GM19467 (cell line): ENCODE results near the gene SRSF10.
"Not testable (repeated sequence)": the region's sequence is repeated elsewhere in the genome, so short reads cannot be mapped to it uniquely, and the experiment has no call there.

Source experiments
- ATAC-seq: cut with Tn5 transposase; IDR thresholded peaks from one replicate; pipeline ENCODE4 v1.9.1; 2021; ENCODE audit warnings: mild to moderate bottlenecking, moderate library complexity; ENCODE audit not compliant: unreplicated experiment

Gene SRSF10

DNA sequence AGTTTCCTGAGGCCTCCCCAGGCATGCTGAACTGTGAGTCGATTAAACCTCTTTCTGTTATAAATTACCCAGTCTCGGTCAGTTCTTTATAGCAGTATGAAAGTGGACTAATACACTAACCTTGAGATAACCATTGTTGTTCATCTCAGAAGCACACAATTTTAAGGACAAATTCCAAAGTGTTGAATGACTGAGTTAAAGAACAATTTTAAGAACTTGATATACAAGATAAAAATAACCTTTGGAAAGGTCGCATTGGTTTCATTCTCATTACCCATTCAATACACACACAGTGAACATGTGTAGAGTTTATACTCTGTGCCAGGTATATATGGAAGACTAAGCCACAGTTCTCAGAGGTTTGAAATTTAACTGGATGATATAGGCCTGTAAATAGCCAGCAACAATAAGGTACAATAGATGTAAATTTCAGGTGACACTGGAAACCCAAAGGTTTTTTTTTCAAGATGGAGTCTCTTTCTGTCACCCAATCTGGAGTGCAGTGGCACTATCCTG, 19.1 kb upstream of the SRSF10 start:
- ATAC-seq = no peak

DNA sequence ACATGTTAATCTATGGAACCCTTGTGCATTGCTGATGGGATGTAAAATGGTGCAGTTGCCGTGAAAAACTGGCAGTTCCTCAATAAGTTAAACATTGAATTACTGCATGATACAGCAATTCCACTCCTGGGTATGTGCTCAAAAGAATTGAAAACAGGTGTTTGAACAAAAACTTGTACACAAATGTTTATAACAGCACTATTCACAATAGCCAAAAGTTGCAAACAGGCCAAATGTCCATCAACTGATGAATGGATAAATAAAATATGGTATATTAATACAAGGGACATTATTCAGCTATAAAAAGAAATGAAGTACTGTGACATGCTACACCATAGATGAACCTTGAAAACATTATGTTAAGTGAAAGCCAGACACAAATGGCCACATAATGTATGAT, 17.7 kb upstream of the SRSF10 start:
- no peak for ATAC-seq

DNA sequence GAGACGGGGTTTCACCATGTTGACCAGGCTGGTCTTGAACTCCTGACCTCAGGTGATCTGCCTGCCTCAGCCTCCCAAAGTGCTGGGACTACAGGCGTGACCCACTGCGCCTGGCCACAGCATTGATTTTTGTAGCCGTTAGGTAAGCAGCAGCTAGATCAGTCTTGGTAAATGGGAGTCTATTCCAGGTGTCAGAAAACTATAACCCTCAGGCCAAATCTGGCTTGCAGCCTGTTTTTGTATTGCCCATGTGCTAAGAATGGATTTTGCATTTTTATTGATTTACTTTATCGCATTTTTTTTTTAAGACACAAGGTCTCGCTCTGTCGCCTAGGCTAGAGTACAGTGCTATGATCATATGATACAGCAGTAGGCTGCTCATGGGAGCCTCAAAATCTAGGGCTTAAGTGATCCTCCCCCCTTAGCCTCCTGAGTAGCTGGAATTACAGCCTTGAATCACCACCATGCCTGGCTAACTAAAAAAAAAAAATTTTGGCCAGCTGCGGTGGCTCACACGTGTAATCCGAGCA, 16.6 kb upstream of the SRSF10 start:
- ATAC-seq = no peak

DNA sequence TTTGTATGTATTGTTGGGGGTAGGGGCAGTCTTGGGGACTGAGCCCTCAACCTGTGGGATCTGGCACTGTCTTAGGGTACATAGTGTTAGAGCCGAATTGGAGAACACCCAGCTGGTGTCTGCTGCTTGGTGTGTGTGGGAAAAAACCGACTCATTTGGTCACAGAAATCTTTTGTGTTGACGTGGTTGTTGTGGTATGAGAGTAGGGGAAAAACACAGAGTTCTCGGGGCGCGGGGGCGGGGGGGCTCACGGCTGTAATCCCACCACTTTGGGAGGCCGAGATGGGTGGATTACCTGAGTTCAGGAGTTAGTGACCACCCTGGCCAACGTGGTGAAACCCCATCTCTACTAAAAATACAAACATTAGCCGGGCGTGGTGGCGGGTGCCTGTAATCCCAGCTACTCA, 15.3 kb upstream of the SRSF10 start:
- no peak for ATAC-seq

GRCh38 chr1:23992011-23992410, 11.9 kb upstream of the SRSF10 start:
- not testable (repeated sequence) for ATAC-seq

DNA sequence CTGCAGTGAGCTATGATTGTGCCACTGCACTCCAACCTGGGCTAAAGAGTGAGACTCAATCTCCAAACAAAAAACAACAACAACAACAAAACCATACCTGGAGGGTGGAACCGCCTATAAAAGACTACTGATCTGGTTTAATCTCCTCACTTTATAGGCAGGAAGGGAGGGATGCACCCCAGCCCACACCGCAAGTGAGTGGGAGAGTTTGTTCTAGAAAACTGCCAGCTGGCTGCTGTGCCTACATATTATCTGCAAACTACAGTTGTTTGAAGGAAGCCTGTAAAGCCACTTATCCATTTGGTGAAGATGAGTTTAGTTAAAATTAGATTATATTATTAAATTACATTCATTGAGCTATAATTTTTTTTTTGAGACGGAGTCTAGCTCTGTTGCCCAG, 9.1 kb upstream of the SRSF10 start:
- ATAC-seq = no peak

- not testable (repeated sequence) for ATAC-seq
Measured at GRCh38 chr1:23987038-23987437, 6.9 kb upstream of the SRSF10 start.

DNA sequence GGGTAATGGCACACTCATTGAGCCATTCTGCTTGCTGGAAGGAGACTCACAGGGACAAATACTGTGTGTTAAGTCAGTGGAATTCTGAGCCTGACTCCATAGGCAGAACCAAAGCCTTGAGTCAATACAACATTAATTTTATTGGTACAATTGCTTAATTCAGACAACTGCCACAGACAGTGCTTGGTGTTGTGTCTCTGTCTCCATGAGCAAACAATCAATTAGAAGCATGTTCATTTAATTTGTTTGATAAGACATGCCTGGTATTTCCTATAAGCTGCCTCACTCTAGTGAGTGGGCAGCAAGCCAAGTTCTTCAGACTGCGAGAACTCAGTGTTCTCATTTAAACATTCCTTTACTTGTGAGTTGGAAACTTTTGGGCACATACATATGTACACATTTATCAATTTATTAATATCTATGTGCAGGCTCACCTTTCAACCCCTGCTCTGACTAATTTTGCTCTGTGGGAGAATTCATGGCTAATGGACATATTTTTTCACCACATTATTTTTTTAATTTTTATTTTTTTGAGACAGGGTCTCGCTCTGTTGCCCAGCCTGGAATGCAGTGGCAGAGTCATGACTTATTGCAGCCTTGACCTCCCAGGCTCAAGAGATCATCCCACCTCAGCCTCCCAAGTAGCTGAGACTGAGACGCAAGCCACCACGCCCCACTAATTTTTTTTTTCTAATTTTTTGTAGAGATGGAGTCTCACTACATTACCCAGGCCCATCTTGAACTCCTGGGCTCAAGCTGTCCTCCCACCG, 4.5 kb upstream of the SRSF10 start:
- ATAC-seq = no peak

- ATAC-seq = no peak
Measured at GRCh38 chr1:23980728-23981070, 572 bp upstream of the SRSF10 start.

GRCh38 chr1:23979387-23979880, 693 bp downstream of the SRSF10 start:
- ATAC-seq = no peak

DNA sequence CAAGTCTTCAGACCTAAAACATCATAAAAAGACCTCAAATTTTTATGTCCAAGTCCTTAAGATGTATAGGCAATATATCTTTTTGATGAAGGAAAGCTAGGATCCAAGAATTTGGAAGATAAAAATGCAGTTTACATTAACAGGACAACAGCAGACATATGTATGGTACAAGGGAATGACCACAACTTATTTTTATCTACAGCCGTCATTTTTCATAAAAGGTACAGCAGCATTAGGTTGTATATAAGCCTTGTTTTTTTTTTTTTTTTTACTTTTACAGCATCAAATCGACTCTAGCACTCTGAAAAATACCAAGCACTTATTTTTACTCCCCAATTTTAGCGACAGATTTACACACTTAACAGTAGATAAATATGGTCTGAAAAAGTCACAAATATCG, 1.3 kb downstream of the SRSF10 start:
- no peak for ATAC-seq

GRCh38 chr1:23977854-23978191, 2.3 kb downstream of the SRSF10 start:
- ATAC-seq = no peak

DNA sequence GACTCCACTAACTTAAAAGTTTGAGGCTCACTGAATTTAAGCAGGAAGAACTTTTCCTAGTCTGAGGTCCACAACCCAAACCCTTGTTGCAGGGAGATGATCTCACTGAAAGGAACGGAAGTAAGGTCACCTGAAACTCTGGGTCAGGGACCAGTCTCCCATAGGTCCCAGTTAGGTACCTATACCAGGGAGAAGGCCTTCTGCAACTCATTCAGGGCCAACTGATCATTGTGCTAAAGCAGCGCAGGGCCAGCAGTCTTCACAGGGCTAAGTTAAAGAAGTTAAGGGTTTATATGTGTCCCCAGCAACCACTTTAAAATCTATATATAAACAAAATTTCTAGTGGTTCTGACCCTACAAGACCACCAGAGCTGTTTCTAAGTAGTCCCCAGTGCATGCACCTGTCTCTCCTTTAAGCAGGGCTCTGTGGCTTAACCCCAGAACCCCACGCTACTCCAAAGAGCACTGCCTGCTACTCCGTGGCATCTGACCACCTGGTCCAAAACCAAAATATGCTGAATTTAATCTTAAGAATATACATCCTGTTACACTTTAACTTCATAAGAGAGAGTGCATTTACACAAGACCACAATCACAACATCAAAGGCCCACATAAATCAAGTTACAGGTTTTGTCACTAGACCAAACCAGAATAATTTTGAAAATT, 2.8 kb downstream of the SRSF10 start:
- ATAC-seq = no peak

GRCh38 chr1:23967871-23968270, 12.3 kb downstream of the SRSF10 start:
- no peak for ATAC-seq

DNA sequence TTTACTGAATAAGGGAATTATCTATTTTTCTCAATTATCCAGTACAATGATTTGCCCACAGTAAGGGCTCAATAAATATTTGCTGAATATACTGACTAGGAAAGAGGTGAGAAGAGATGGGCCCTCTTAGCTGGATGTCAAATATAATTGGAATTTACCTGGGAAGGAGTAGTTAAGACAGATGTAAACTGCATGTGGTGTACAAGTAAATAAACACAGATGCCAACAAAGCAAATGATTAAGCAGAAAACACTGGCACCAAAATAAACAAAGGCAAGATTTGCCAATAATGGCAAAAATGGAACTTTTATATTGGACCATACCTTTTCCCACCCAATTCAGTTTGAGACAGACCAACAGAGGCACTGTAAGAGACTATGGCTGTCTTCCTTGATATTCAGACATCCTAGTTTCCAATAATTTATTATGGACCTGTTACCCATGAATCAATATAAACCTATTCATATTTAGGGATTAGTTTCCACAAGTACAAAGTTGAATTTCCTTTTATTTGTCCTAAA, 13.1 kb downstream of the SRSF10 start:
- ATAC-seq = no peak

- no peak for ATAC-seq
Measured at GRCh38 chr1:23964790-23965740, 15.1 kb downstream of the SRSF10 start.

DNA sequence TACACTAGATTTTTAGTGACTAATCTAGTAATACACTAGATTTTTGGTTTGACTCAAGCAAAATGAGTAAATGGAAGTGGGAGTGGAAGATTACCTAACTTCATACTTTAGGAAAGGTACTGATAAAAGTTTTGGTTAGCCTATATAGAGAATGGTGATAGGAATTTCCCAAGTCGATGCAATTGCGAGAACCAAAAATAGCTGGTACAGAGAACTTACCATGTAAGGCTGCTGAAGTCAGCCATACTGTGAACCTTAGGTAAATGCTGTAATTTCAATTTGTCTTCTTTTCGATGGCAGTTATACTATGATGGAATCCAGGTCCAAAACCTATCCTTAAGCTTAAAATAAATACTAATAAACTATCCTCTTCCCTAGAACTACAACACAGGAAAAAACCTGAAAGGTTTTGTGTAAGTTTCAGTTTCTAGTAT, 15.9 kb downstream of the SRSF10 start:
- no peak for ATAC-seq

- no peak for ATAC-seq
Measured at GRCh38 chr1:23963617-23964234, 16.4 kb downstream of the SRSF10 start.

DNA sequence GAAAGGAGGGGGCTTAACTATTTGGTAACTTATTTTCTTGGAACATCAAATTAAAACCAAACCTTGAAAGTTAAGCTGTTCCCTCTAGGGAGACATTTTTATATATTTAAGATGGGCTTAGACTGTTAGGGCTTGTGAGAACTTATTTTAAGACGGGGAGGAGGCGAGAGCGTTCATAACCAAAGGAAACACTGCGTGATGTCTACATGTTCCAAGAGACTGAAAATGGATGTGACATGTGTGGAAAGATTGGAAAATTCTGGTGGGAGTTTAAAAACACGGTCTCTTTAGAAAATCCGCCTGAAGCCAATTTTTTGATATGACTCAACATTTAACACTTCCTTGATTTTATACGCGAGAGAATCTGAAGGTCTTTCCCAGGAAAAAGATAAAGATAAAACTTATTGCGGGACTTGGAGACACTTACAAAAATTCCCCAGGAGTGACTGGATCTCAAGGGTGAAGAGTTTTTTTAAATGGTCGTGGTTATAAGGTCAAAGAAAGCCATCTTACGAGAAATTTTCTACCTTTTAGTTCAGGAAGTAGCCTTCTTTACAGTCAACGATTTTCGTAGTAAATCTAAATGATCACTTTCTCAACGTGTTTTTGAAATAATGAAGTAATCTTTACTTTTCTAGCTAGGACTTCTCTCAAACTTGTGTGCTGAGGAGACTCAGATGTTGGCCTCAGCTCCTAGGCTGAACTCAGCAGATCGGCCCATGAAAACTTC, 19.7 kb downstream of the SRSF10 start:
- ATAC-seq = no peak
